NCI-H2171 treated with DMSO at 0.1 percent for 48 hours (cell line): ENCODE measurements around the gene TM4SF1.
A peak's percentile ranks its signal among the peaks of the same experiment; 100 is the strongest.

Experiments used
- DNase-seq: peaks from one replicate; lab custom pipeline; 2025; lab: John Stamatoyannopoulos, UW

The TM4SF1 gene

DNA sequence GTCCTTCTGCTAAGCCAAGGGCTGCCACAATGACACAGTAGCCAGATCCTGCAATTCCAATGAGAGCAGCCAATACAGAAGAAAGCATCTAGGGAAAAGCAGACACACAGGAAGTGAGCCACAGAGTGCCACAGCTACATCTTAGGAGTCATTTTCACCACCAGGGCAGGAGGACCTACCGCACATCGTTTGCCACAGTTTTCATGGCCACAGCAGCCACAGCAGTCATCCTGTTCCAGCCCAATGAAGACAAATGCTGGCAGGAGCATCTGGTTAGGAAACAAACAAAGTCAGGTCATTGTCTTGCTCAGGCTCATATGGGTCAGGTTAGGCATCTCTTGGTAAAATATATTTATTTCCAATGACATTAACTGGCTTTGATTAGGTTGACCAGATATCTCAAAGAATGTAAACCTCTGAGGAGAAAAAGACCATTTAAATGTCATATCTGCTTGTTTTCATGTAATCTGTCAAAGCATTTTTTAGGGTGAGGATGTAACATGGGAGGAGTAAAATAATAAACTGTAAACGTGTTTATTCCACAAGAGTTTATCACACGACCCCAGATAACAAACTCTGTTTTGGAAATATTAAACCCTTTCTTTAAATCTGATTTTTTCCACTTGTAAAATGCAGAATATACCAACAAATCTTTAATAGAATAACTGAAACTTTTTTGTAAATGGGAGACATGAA, 1.8 kb downstream of the TM4SF1 start:
- no peak for DNase-seq

DNA sequence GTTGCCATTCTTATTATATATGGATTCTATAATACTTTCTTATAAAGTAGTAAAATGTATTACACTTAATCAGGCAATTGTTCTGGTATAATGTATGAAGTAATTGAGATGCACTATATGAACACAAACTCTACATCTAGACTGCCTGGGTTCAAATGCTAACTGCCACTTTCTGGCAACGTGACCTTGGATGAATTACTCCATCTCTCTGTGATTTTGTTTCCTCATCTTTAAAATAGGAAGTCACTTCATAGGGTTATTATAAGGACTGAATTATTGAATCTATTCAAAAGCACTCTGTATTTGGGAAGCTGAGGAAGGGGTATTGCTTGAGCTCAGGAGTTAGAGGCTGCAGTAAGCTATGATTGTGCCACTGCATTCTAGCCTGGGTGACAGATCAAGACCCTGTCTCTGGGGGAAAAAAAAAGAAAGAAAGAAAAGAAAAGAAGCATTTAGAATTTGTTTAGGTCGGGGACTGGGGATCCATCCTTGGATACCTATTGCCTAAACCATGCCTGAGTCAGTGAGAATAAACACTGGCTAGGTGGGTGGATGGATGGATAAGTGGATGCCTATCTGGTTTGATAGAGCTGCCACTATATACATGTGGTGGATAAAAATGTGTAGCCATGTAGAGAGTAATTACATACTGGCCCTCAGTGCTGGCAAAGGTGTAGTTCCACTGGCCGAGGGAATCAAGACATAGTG, 2.5 kb downstream of the TM4SF1 start:
- no peak for DNase-seq

DNA sequence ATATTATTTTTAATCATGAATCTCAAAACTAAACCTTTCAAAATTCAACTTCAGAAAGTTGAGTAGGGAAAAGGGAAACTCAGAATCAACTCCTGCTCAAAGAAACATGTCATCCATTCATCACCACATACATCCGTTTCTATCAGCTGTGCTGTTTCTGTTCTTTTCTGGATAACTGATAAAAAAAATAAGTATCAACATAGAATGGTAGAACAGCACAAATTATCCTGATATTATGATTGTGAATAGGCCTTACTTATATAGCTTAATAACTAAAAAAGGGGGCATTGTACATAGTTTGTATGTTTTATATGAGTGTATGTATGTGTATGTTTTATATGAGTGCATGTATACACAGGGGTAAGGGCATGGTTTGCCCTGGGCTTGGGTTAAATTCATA, 3.1 kb downstream of the TM4SF1 start:
- DNase-seq: no peak

DNA sequence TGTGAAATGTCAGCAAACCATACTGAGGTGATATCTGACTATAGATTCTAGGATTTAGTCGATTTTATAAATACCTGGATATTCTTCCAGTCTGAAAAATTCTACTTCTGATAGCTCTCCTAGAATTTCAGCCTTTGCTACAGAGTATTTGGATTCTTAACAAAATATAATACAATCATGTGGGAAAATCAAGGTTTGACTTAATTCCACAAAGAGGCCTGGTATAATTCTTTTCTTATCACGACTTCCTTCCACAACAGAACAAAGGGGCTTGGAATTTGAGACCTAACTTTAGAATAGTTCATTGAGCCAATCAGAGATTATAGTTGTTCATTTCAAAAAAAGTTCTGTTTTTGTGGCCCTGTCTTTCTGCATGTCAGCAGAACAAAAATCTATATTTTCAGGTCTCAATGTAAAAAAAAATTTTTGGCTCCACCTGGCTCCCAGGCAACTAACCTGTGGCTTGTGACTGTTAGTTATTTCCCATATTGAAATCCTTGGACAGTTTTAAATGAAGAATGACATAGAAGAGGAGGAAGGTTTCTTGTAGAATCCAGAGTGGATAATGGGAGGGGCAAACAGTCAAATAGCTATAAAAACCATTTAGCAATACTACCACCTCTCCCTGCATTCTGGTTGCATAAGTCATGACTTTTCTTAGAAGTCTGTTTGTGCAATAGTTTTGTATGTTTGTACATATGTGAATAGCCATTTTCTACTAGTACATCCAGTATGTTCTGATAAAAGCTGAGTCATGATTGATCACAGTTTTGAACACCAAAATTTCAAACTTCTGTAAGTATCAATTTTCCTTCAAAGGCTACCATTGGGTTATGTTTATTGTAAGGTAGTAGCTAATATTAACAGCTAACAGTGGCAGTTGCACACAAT, 4.0 kb downstream of the TM4SF1 start:
- no peak for DNase-seq

DNA sequence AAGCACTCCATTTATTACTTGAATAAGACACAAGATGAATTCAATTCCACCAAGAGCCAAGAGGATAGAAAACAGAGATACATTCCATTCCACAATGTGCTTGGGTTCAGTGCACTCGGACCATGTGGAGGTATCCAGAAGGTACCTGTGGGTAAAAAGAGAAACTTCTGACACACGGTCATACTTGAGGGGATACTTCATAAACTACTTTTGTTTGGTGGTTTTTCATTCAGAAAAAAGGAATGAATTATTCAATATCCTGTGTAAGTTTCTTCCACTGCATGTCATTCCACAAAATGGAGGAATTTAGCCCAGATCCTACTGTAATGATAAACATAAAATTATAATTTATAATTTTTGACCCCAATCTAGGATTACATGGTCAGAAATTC, 5.7 kb downstream of the TM4SF1 start:
- no peak for DNase-seq

DNA sequence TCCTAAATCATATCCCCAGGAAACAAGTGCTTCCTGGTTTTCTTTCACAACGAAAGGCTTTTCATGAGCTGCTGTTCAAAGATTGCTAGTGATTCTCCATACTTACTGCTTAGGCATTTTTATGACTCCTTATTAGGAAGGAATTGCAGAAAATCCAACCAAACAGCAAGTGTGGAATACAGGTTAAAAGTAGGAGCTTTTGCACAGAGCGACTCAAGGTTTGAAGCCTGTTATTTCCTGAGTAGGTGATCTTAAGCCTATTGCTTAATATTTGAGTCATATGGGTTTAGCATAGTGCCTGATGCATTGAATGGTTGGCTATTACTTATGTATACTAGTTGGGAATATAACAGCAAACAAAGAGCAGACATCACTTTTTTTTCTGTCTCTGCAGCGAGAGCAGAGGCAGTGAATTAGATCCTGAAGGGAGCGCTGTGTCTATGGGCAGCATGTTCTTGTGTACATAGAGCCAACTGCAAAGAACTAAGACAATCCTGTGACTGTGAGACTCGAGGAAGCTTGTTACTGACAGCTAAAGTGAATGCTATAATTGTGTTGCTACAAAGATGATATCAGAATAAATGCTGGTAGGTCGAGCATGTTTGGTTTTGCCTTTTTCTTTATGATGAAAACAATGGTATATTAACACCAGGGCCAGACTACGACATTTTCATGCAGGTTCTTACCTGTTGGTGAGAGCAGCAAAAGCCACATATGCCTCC, 6.3 kb downstream of the TM4SF1 start:
- no peak for DNase-seq

DNA sequence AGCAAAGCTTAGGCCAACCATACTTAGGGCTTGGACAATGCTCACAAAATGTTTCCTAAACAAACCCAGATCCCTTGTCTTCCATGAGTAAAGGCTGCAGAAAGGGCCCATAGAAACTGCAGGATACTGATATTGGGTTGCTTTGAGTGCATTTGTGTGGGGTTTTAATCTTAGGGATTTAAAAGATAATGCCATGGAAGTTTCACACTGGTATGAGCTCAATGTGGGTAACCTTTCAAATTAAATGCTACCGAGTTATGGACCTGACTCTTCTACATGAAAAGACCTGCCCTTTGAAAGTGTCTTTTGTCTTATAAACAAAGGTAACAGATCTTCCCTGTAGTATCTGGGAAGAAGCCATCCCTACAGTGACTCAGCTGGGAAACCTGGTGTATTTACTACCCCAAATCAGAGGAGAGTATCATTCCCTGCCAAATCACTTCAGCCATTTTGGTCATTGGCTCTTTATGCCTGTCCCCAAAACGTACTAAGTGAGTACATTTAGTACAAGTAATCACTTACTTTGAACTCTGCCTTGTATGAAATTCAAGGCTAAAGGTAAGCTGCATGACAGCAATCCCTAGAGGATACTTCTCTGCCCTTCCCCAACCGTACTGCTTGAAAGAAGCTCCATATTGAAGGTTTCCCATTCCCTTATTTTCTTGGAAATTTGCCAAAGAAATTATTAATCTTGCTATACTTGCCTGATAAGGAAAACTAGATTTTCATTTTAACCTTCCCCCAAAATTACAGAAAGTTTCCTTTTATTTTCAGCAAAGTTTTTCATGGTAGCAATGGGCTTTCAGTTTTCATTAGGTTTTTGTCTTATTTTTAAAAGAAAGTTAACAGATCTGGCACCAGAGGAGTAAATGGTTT, 7.2 kb downstream of the TM4SF1 start:
- no peak for DNase-seq

DNA sequence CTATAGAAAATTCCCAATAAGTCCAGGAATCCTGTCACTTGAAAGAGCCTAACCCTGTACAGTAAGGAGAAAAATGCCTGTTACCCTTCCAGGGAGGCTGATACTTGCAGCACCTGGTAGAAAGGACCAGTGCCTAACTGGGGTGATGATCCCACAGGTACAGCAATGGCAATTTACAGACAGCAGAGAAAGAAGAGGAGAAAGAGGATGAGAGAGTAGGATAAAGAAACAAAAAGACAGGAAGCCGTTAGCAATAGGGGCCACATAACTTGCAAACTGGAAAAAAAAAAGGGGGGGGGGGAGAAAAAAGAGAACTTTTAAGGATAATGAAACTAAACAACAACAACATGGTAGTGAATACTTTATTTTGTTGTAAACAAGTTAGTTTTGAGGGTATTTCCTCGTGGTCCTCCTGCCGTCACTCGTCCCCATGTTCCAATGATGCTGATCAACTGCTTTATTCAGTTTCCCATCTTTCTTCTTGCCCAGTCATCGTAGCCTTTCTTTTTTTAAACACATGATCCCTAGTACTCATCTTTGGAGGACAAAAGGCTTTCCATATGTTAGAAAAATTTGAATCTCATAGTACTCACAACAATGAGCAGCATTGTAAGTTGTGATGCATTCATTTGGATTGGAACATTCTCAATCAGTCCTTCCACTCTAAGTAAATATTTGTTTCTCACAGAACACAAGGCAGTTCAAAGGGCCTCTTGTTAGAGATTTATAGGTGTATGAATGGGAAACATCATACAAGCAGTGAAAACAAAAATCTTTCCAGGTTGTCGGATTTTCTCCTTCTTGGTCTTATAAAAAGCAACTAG, 8.6 kb downstream of the TM4SF1 start:
- DNase-seq: no peak

DNA sequence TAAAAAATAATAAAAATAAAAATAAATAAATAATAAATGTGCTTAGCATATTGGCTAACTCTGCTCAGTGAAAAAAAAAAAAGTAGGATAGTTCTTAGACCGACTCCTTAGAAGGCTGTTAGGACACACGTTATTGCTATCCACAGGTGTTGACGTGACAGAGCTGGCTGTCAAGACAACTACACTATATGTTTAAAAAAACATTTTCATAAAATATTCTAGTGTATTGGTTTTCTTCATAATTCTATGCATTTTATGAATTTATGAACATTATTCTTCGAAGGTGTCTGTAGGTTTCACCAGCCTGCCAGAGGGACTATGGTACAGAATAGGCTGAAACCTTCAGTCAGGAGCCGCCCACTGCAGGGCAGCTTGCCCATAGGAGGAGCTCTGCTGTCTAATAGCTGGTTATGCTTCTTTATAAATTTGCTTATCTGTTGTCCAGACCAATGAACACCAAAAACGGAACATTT, 9.2 kb downstream of the TM4SF1 start:
- no peak for DNase-seq

DNA sequence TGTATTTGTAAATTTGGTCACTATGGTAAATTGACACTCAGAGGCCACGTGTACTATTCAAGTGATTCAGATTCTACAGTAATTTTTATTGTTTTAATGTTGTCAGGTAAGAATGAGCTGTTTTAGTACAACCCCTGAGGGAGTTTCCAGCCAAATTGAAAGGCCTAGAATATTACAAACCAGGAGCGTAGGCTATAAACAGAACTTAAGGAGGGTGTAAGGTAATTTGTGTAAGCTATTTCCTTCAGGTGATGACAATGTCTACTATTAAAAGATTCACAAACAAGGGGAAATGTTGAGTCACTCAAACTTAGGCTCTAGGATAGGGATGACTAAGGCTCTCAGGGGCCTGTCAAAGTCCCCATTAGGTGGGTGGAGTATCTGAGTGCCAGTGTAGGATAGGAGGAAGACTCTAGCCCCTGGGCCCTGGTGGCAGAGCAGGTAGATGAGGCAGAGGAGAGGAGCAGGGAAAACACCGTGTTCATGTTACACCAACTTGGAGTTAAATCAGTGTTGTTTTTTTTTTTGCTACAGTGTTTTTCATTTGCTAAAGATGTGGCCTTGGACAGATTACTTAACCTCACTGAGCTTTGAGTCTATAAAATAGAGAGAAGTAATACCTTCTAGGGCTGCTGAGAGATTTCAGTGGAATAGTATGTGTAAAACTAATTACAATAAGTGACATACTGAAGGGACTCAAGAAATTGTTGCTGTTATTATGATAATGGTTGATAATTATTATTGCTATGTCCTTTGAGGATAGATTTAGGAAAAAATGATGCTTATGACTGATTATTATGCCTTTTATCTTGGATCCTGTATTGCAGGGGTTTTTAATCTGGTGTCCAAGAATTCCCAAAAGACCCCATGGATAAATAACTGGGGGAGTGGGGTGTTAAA, 10.3 kb downstream of the TM4SF1 start:
- no peak for DNase-seq

DNA sequence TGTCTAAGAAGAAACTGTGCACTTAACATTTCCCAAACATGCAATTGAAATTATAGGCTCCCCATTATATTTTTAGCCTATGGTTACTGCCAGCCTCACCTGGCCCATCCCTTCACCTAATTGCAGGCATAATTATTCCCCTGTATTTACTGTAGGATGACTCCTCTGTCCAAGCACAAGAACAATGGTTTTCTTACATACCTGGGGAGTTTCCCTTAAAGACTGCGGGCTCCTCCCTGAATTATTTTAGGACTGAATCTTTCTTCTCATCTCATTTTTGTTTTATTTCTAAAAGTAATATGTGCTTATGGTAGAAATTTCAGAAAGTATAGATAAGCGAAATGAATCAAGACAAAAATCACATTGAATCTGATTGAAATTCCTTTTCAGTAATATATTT, 11.4 kb downstream of the TM4SF1 start:
- DNase-seq: no peak

DNA sequence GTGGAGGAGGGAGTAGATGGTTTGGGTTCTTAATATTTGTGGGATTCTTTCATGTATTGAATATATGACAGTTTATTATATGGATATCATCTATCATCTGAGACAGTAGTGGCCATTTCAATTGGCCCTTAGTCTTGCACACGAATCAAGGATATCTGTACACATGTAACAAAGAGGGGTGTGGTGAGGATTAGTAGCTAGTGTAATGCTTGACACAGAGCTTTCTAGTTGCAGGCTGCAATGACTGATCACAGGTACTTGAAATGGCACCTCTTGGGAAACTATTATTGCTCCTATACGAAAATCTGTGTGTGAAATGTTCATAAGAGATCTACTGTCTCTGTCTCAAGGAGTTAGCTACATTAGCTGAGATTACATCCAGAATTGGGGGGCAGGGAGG, 12.8 kb downstream of the TM4SF1 start:
- DNase-seq: no peak

DNA sequence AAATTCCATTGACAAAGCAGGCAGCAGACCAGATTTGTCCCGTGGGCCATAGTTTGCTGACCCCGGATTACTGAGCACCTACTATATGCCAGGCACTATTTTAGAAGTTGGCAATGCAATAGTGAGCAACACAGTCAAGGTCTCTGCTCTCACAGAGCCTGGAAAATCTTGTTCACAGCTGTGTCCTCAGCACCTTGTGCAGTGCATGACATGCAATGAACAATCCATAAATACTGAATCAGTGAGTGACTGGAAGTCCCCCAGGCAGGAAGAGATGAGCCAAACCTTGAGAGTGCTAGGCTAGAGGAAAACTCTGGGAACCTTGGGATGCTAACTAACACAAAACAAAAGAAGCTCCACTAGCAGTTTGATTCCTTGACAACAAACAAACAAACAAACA, 14.4 kb downstream of the TM4SF1 start:
- DNase-seq: no peak

DNA sequence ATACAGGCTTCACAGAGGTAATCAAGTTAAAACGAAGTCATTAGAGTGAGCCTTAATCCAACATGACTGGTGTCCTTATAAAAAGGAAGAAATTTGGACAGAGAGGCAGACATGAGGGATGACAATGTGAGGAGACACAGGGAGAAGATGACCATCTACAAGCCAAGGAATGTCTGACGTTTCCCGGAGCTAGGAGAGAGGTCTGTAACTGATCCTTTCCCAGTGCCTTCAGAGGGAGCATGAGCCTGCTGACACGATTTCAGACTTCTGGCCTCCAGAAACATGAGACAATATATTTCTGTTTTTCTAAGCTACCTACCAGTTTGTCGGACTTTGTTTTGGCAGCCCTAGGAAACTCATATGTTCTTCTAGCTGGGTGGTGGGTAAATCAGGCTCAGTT, 15.1 kb downstream of the TM4SF1 start:
- no peak for DNase-seq

DNA sequence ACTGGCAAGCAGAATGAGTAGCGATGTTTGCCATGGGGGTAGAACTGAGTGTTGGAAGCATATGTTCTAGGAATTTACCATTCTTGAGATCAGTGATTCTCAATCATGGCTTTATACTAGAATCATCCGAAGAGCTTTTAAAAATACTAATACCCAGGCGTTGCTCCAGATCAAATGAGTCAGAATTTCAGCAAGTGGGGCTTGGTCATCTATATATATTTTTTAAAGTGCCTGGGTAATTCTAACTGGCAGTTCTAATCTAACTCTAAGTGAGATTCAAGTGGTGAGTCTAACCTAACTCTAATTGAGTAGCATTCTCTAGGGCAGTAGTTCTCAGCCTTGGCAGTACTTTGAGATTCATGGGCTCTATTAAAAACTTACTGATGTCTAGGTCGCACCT, 20.8 kb downstream of the TM4SF1 start:
- no peak for DNase-seq

DNA sequence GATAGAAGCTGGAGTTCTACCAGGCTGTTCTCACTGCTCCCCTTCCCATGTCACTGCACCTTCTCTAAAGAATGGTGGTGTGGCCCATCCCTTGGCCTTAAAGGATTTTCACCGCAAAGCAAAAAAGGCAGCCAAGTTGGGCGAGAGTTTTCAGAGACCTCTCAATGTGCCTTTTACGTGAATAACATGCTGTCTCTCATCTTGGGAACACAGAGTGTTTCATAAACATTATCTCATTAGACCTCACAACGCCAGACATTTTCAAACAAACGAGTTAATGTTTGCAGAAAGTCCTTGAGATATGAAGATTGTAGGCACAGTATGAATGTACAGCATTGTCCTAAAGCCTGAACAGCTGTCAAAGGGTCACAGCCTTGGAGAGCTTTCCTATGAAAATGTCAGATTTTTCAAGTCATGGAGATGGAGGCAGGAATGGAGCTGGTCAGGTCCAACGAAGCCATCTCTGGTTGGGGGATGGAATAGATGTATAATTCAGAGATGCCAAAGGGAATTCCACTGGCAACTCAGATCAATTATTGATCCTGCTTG, 21.3 kb downstream of the TM4SF1 start:
- DNase-seq: no peak

DNA sequence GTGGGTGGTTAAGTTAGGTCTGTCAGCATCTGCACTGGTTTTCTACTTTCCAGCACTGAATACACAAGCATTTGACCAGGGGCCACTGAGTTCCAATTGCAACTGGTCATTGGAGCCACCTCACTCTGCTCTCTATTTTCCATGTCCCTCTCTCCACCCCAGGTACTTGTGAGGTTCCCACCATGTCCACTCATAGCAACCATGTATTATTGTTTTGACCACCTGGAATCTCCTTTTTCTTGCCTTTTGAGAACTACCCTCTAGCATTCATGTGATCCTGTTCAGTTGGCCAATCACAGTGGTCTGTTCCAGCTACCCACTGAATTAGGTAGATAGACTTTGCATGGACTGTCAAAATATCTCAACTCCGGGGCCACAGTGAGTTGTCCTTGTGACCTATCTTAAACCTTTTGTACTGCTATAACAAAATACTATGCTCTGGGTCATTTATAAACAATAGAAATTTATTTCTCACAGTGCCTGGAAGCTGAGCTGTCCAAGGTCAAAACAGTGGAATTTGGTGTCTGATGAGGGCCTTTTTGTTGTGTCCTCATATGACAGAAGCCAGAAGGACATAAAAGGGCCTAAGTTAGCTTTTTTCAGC, 23.8 kb downstream of the TM4SF1 start:
- DNase-seq: no peak

DNA sequence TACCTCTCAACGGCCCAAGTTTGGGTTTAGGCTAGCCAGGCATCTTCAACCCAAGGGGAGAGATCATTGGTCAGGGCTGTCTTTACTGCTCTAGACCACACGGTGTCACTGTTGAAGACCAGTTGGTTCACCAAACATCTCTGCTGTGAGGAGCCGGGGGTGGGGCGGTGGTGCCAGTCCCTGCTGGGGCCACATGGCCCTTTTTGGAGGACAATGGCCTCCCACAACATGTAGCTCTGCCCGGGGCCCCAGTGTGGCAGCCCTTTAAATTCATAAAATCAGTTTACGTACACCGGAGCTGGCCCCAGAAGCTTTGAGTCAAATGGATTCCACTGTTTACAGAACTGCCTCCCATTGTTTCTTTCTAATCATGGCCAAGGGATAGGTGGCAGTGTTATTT, 24.9 kb downstream of the TM4SF1 start:
- DNase-seq: peak; percentile 1
